H1 (cell line): ENCODE data around the gene GLB1L2.

Experiments used
- EGR1 ChIP-seq: IDR thresholded peaks from 2 replicates; pipeline ENCODE4 v1.6.1; 2011; ENCODE audit warnings: low read depth, low read length, borderline replicate concordance
- POLR2A ChIP-seq, 2 experiments: IDR thresholded peaks; 1 replicate in 1 of 2; 2 replicates in 1 of 2; pipeline ENCODE4 v1.6.1; 2011; ENCODE audit warnings: low read depth in 2 of 2, low read length in 2 of 2, mild to moderate bottlenecking in 2 of 2; ENCODE audit errors: control extremely low read depth in 1 of 2
- TF ChIP-seq, protein P1 (sequence below), 3 experiments: IDR thresholded peaks; 1 replicate in 2 of 3; 2 replicates in 1 of 3; pipeline versions ENCODE4 v1.5.1 to v1.6.1; 2011; ENCODE audit warnings: low read length in 3 of 3, mild to moderate bottlenecking in 3 of 3, inconsistent platforms in 2 of 3, low read depth in 1 of 3, moderate library complexity in 1 of 3; ENCODE audit not compliant: insufficient read depth in 1 of 3; ENCODE audit errors: control extremely low read depth in 1 of 3

DNA sequence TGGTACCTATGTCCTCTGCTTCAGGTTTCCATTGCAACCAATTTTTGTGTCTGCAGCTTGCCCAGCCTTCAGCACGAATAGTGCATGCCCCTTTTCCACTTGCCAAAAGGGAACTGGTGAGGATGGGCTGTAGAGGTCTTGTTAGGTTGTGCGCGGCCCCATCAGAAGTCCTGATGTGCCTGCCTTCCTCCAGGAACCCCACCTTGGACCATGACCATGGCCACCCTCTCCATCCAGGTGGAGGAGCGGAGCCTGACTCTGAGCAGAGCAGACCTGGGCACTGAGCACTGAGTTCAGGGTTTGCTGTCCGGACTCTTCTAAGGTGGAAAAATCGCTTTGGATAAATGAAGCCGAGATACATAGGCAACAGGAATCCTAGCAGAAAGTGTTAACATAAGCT is 6.9 kb downstream of the GLB1L2 start:
- no peak for TF ChIP-seq EGR1
- no peak for TF ChIP-seq POLR2A (IDR thresholded peaks at IDR 0.05; ENCODE audit: control extremely low read depth in 1 of 2, low read depth in 2 of 2, low read length in 2 of 2)
- TF ChIP-seq, protein P1, sequence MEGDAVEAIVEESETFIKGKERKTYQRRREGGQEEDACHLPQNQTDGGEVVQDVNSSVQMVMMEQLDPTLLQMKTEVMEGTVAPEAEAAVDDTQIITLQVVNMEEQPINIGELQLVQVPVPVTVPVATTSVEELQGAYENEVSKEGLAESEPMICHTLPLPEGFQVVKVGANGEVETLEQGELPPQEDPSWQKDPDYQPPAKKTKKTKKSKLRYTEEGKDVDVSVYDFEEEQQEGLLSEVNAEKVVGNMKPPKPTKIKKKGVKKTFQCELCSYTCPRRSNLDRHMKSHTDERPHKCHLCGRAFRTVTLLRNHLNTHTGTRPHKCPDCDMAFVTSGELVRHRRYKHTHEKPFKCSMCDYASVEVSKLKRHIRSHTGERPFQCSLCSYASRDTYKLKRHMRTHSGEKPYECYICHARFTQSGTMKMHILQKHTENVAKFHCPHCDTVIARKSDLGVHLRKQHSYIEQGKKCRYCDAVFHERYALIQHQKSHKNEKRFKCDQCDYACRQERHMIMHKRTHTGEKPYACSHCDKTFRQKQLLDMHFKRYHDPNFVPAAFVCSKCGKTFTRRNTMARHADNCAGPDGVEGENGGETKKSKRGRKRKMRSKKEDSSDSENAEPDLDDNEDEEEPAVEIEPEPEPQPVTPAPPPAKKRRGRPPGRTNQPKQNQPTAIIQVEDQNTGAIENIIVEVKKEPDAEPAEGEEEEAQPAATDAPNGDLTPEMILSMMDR (IDR thresholded peaks at IDR 0.05; ENCODE audit: control extremely low read depth in 1 of 3, insufficient read depth in 1 of 3, low read depth in 1 of 3, low read length in 3 of 3), result no peak
